22Rv1 (cell line): ENCODE measurements around the gene NOS1AP.

ENCODE experiments used
- H3K27ac ChIP-seq: fragments of 450-650 bp; 2 replicates; pipeline ENCODE4 v1.5.1; 2017
- ZFX ChIP-seq: fragments of 450-650 bp; IDR thresholded peaks from 2 replicates; pipeline ENCODE4 v1.6.1; 2017; ENCODE audit warnings: antibody characterized with exemption, borderline replicate concordance
- TF ChIP-seq, protein P1 (sequence below): fragments of 450-650 bp; IDR thresholded peaks from 2 replicates; pipeline ENCODE4 v1.5.1; 2017; ENCODE audit warnings: mild to moderate bottlenecking

NOS1AP gene

DNA sequence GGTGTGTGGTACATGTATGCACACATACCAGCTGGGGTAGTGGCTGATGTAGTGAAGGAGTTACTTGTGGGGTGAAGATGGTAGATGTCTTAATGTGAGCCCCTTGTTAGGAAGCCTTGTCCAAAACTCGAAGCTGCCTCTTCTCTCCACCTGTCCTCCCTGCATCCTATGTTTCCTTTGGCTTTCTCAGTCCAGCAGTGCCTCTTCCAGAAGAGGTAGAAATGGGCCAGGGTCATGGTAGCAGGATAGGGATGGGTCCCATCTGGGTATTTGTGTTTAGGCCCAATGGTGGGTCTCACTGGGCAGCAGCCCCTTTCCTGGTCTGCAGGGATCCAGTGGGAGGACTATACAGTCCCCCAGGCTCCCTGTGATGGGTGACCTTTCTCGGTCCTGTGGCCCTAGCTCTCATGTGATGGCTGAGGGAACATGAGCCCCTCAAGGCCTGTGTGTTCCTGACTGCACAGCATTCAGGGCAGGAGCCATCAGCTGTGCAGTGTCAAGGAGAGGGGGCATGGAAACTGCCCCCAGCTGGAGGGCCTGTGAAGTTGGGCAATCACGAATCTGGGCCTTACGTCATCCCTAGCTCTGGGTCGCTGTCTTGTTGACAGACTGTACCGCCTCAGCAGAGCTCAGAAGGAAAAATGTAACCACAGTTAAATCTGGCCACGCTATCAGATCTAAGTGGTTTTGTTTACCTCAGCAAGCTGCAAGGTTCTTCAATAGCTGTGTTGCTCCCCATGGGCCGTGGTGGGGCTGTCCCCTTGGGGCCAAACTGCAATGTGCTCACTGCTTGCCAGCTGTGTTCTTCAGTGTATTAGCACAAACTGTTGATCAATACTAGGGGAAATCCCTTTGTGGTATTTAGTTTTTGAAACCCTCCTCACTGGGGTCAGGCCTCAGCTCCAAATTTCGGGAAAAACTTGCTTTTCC lies 82.7 kb downstream of the NOS1AP start:
- H3K27ac ChIP-seq: no peak overlapping the region
- no peak for TF ChIP-seq ZFX
- TF ChIP-seq, protein P1, sequence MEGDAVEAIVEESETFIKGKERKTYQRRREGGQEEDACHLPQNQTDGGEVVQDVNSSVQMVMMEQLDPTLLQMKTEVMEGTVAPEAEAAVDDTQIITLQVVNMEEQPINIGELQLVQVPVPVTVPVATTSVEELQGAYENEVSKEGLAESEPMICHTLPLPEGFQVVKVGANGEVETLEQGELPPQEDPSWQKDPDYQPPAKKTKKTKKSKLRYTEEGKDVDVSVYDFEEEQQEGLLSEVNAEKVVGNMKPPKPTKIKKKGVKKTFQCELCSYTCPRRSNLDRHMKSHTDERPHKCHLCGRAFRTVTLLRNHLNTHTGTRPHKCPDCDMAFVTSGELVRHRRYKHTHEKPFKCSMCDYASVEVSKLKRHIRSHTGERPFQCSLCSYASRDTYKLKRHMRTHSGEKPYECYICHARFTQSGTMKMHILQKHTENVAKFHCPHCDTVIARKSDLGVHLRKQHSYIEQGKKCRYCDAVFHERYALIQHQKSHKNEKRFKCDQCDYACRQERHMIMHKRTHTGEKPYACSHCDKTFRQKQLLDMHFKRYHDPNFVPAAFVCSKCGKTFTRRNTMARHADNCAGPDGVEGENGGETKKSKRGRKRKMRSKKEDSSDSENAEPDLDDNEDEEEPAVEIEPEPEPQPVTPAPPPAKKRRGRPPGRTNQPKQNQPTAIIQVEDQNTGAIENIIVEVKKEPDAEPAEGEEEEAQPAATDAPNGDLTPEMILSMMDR: no peak

DNA sequence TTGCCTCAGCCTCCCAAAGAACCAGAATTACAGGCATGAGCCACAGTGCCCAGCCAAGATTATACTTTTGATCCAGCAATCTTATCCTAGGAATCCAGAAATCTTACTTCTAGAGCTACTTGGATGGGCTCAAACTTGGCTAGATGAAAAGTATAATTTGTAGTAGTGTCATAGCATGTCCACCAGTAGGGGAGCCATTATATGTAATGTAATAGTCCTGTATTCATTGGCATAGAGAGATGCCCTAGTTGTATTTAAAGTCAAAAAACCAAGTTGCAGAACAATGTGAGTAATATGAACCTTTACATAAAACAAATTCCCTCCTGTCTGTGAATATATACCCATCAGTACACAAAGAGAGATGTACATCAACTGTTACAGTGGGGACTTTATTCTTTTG lies 83.9 kb downstream of the NOS1AP start:
- no peak overlapping the region for H3K27ac ChIP-seq
- no peak for TF ChIP-seq ZFX
- TF ChIP-seq, protein P1: no peak

DNA sequence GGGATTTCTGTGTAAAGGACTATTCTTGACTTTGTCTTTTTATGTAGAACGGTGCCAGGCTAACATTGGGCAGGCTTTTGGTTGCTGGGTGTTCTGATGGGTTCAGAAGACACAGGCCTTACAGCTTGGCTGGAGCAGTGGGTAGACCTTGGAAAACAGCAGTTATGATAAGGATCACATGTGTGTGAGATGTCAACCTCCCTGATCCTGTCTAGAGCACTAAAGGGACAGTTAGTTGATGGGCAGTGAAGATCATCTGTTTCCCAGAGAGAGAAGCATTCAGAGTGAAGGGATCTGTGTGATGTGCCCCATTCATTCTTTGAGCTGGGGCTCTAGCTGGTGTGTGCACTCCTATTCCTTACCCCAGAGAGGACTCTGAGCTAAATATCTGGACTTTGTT lies 88.0 kb downstream of the NOS1AP start:
- H3K27ac ChIP-seq: no peak overlapping the region
- TF ChIP-seq, protein P1: no peak
- no peak for TF ChIP-seq ZFX

DNA sequence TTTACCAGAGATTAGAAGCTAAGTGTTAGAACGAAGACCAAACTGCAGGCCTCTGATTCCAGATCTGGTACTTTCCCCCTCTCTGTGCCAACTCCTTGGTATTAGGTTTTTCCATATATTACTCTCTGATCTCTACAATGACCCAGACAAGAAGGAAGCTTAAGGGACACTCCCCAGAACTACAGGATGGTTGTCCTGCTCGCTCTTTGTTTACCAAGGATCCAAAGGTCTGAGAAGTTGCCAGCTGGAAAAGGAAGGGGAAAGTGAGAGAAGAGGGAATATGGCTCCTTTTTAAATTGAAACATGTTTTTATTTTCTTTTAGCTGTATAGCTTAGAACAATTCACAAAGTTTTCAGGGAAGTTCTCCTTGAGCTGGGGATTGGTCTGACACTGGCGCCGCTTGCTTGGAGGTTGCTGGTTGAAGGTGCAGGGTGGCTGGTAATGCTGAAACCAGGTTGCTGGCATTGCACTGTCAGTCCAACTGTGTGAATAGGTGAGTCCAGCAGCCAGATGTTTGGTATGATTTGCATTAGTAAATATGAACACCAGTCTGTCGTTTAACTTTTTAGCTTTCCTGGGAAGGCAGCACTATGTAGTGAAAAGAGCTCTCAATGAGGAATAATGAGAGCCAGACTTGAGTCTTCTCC lies 89.3 kb downstream of the NOS1AP start:
- no peak for TF ChIP-seq ZFX
- TF ChIP-seq, protein P1: no peak
- H3K27ac ChIP-seq: no peak overlapping the region

DNA sequence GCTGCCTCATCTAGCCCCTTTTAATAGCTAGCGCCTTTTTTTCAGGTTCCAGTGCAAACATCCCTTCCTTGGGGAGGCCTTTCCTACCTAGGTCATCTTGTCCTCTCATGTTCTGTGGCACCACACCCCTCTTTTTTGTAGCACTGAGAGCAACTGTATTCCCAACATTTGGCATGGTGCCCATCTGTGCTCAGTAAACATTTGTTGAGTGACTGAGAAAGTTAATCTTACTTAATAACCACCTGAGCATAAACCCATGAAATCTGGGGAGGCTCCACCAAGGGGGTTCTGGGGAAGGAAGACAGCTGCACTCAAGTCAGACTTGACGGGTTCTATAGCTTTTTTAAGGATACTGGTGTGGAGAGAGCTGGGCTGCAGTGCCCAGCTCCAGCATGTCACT lies 90.0 kb downstream of the NOS1AP start:
- no peak overlapping the region for H3K27ac ChIP-seq
- TF ChIP-seq ZFX: no peak
- TF ChIP-seq, protein P1: no peak

DNA sequence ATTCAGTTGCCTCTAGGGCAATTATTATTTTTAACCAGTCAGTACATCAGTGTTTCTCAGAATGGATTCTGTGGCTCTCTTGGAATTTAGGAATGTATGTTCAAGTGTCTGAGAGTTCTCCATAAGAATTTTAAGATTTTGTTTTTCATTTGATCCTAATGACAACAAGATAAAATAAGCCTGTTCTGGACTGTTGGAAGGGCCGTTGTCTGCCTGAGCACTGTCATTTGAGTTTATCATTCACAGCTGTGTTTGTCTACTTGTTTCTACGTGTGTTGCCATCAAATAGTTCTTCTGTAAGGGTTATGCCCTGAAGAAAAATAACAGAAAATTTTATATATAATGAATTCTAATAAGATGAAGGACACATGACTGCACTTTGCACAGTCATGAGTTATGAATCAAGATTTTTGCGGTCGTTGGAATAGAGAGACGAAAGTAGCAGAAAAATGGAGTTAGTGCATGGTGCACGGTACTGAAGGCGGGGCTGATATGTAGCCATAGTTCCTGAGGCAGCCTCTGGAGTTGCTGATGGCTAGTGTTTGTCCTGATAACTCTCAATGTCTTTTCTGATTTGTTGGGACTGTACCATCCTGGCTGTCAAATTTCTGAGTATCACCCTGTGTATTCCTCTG lies 92.5 kb downstream of the NOS1AP start:
- TF ChIP-seq, protein P1: no peak
- TF ChIP-seq ZFX: no peak

DNA sequence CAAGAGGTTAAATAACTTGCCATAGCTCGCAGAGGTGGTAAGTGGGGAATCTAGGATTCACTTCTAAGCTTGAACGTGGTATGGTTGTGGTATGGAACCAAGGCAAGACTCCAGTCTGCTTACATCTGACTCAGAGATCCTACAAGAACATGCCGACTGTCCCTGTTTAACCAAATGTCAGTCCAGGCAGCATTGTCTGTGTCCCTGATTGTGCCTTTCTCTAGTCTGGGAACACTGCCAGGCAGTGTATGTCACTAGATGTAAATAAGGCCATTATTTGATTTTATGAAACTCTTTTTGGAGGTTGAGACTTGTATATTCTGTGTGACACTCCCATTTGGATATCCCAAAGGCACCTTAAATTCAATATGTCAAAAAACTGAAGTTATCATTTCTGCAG lies 96.0 kb downstream of the NOS1AP start:
- TF ChIP-seq, protein P1: no peak
- no peak for TF ChIP-seq ZFX
- H3K27ac ChIP-seq: no peak overlapping the region

More for the DNA sequence above, 92.5 kb downstream of the NOS1AP start:
- no peak overlapping the region for H3K27ac ChIP-seq
